OCI-LY7 (cell line): ENCODE data around the gene TNFRSF1B. TPM values are rescaled to one million over a fixed set of nuclear protein-coding genes. Genes with fewer than 3 reads are reported as not detected.

Experiments used
- BruUV-seq: library from RNA; stranded (reverse); fragments of 400-500 nt; replicated peaks from 2 replicates; lab custom pipeline; 2021; lab: Mats Ljungman, UMichigan
- CTCF ChIA-PET: fragments of 300-600 bp; sonication (Branson Sonifier 250); formaldehyde crosslinking; loops from one replicate; lab custom pipeline; 2022; ENCODE audit warnings: antibody characterized with exemption; ENCODE audit not compliant: unreplicated experiment; lab: Charles Lee
- POLR2A ChIA-PET: fragments of 300-600 bp; sonication (Branson Sonifier 250); formaldehyde crosslinking; loops from one replicate; lab custom pipeline; 2022; ENCODE audit warnings: antibody characterized with exemption; lab: Charles Lee
- DNase-seq: peaks from one replicate; pipeline ENCODE4 v3.0.0-alpha.2; 2015; ENCODE audit warnings: low spot score
- H2AFZ ChIP-seq: fragments of 200-600 bp; sonication (generic), shearing (Covaris generic); 2 replicates; pipeline ENCODE4 v1.6.1; 2014; ENCODE audit warnings: mild to moderate bottlenecking, antibody characterized with exemption, low read length, moderate library complexity
- H3K27ac ChIP-seq: fragments of 200-600 bp; sonication (generic); 2 replicates; pipeline ENCODE4 v1.5.1; 2014; ENCODE audit warnings: mixed run types, low read depth, mild to moderate bottlenecking, moderate library complexity, low read length, inconsistent platforms; ENCODE audit not compliant: poor library complexity, severe bottlenecking
- H3K36me3 ChIP-seq: fragments of 200-600 bp; sonication (generic); 2 replicates; pipeline ENCODE4 v1.6.1; 2014; ENCODE audit warnings: mild to moderate bottlenecking, antibody characterized with exemption, low read length, moderate library complexity, mixed read lengths; ENCODE audit not compliant: insufficient read depth
- H3K4me1 ChIP-seq: fragments of 200-600 bp; sonication (generic); 2 replicates; pipeline ENCODE4 v1.5.1; 2014; ENCODE audit warnings: mild to moderate bottlenecking, low read length; ENCODE audit not compliant: insufficient read depth, poor library complexity, severe bottlenecking
- H3K4me2 ChIP-seq: fragments of 200-600 bp; sonication (generic); 2 replicates; pipeline ENCODE4 v1.6.1; 2014; ENCODE audit warnings: mild to moderate bottlenecking, low read length
- H3K4me3 ChIP-seq: fragments of 200-600 bp; sonication (generic); 2 replicates; pipeline ENCODE4 v1.5.1; 2014; ENCODE audit warnings: mild to moderate bottlenecking, low read depth, low read length; ENCODE audit not compliant: poor library complexity, severe bottlenecking
- H3K79me2 ChIP-seq: fragments of 200-600 bp; sonication (generic); 2 replicates; pipeline ENCODE4 v1.6.1; 2016; ENCODE audit warnings: low read depth, mild to moderate bottlenecking, low read length, moderate library complexity, mixed read lengths; ENCODE audit not compliant: insufficient read depth
- H3K9me2 ChIP-seq: fragments of 200-600 bp; sonication (generic); 2 replicates; pipeline ENCODE4 v1.6.1; 2016; ENCODE audit warnings: mild to moderate bottlenecking, low read length, mixed read lengths; ENCODE audit not compliant: insufficient read depth
- H3K9me3 ChIP-seq: fragments of 200-600 bp; sonication (generic); 2 replicates; pipeline ENCODE4 v1.6.1; 2014; ENCODE audit warnings: mild to moderate bottlenecking, mixed run types, low read length, mixed read lengths
- H4K20me1 ChIP-seq: fragments of 200-600 bp; sonication (generic); 2 replicates; pipeline ENCODE4 v1.6.1; 2014; ENCODE audit warnings: mild to moderate bottlenecking, antibody characterized with exemption, low read length, moderate library complexity, mixed read lengths; ENCODE audit not compliant: insufficient read depth
- CTCF ChIP-seq: fragments of 200-600 bp; sonication (generic); conservative IDR thresholded peaks from 2 replicates; pipeline ENCODE4 v1.5.1; 2014; ENCODE audit warnings: mild to moderate bottlenecking, antibody characterized with exemption, low read length, moderate library complexity, mixed read lengths
- EZH2phosphoT487 ChIP-seq: fragments of 200-600 bp; sonication (generic); IDR thresholded peaks from 2 replicates; pipeline ENCODE4 v1.6.1; 2018; ENCODE audit warnings: low read depth, borderline replicate concordance, mild to moderate bottlenecking, mixed run types, antibody characterized with exemption, low read length, moderate library complexity, mixed read lengths
- intact Hi-C: fragments of 100-400 bp; cut with micrococcal nuclease; formaldehyde crosslinking; loops from one replicate; pipeline ENCODE4 v1.10.0; 2022; ENCODE audit not compliant: unreplicated experiment
- total RNA-seq, 2 experiments: library from RNA; depleted of rRNA in 1 of 2; stranded (reverse); fragments of >200 nt in 1 of 2; shearing (Covaris generic) in 1 of 2; gene quantifications; 2 replicates each; pipeline ENCODE4 v1.2.3, GENCODE V29; 2014 to 2022

TNFRSF1B gene
- total RNA-seq, 2 experiments from 2014 or later: not detected

- H3K4me2 ChIP-seq: no peak overlapping the region
- no peak overlapping the region for H2AFZ ChIP-seq
- ChIA-PET CTCF (no interaction called here), POLR2A (interaction anchor here (0.5 to 1.4 kb wide), 3 partner anchors 15 to 58 kb away, joined by 3 to 8 read pairs (median 4); no protein-coding TSS in a partner anchor)
- H3K9me3 ChIP-seq: no peaks in the 10 kb centered on the region
- intact Hi-C loops: no loop called here
- H3K36me3 ChIP-seq: no peaks in the 10 kb centered on the region
- no peak for DNase-seq
- TF ChIP-seq EZH2phosphoT487 (no peak), CTCF (no peak)
- no peaks in the 10 kb centered on the region for H3K79me2 ChIP-seq
- peaks cover 11% of the 10 kb centered on the region for H3K4me1 ChIP-seq
- H3K9me2 ChIP-seq: no peaks in the 10 kb centered on the region
- H4K20me1 ChIP-seq: no peaks in the 10 kb centered on the region
- no peak overlapping the region for H3K4me3 ChIP-seq
- H3K27ac ChIP-seq: no peak overlapping the region
- no TSS peak for BruUV-seq
Observed at GRCh38 chr1:12142141-12142823, 24.5 kb upstream of the TNFRSF1B start.

GRCh38 chr1:12142891-12143630, 23.7 kb upstream of the TNFRSF1B start:
- ChIA-PET POLR2A (interaction anchor here (1.4 kb wide), 1 partner anchor 16 kb away, joined by 8 read pairs; no protein-coding TSS in a partner anchor), CTCF (no interaction called here)
- Histone ChIP-seq H2AFZ (peak overlapping the region; percentile 20; the same call in 1 of the 2 replicates), H3K79me2 (no peaks in the 10 kb centered on the region), H3K4me2 (no peak overlapping the region), H3K4me1 (peaks cover 13% of the 10 kb centered on the region), H3K36me3 (no peaks in the 10 kb centered on the region), H3K4me3 (no peak overlapping the region), H4K20me1 (no peaks in the 10 kb centered on the region), H3K9me3 (no peaks in the 10 kb centered on the region), H3K27ac (no peak overlapping the region), H3K9me2 (no peaks in the 10 kb centered on the region)
- intact Hi-C loops: no loop called here
- no TSS peak for BruUV-seq
- no peak for DNase-seq
- TF ChIP-seq EZH2phosphoT487: no peak
- TF ChIP-seq CTCF: no peak
